H9 (cell line): ENCODE measurements around the gene CCDC149. TPM values are rescaled to one million over a fixed set of nuclear protein-coding genes. Genes with fewer than 3 reads are reported as not detected.

Experiments
- DNase-seq: peaks from one replicate; pipeline ENCODE4 v3.0.0-alpha.2; 2017
- H2AFZ ChIP-seq: one replicate; pipeline ENCODE4 v1.6.1; 2013; ENCODE audit warnings: mild to moderate bottlenecking, low read length, control low read depth, moderate library complexity
- H2AK5ac ChIP-seq: 2 replicates; pipeline ENCODE4 v1.6.1; 2013; ENCODE audit warnings: low read length, control low read depth, mixed read lengths; ENCODE audit not compliant: insufficient read length
- H2BK120ac ChIP-seq: one replicate; pipeline ENCODE4 v1.6.1; 2013; ENCODE audit warnings: low read depth, mild to moderate bottlenecking, low read length, control low read depth, inconsistent platforms; ENCODE audit not compliant: poor library complexity, severe bottlenecking
- H2BK12ac ChIP-seq: 2 replicates; pipeline ENCODE4 v1.6.1; 2013; ENCODE audit warnings: low read length, control low read depth, mixed read lengths, low read depth; ENCODE audit not compliant: insufficient read length
- H2BK15ac ChIP-seq: 2 replicates; pipeline ENCODE4 v1.6.1; 2013; ENCODE audit warnings: low read depth, low read length, control low read depth
- H2BK20ac ChIP-seq: one replicate; pipeline ENCODE4 v1.6.1; 2013; ENCODE audit warnings: low read depth, mild to moderate bottlenecking, low read length, control low read depth, inconsistent platforms; ENCODE audit not compliant: poor library complexity, severe bottlenecking
- H2BK5ac ChIP-seq: 2 replicates; pipeline ENCODE4 v1.6.1; 2013; ENCODE audit warnings: low read length, control low read depth, mixed read lengths; ENCODE audit not compliant: insufficient read length
- H3K14ac ChIP-seq: 2 replicates; pipeline ENCODE4 v1.6.1; 2013; ENCODE audit warnings: low read length, control low read depth; ENCODE audit not compliant: insufficient read depth
- H3K18ac ChIP-seq: 2 replicates; pipeline ENCODE4 v1.6.1; 2013; ENCODE audit warnings: low read depth, mild to moderate bottlenecking, mixed read lengths, low read length, control low read depth; ENCODE audit not compliant: insufficient read length
- H3K23ac ChIP-seq: 2 replicates; pipeline ENCODE4 v1.6.1; 2013; ENCODE audit warnings: low read length, control low read depth, mixed read lengths, low read depth; ENCODE audit not compliant: insufficient read length
- H3K23me2 ChIP-seq: 2 replicates; pipeline ENCODE4 v1.6.1; 2013; ENCODE audit warnings: low read depth, mild to moderate bottlenecking, mixed read lengths, low read length, control low read depth; ENCODE audit not compliant: insufficient read length, poor library complexity, severe bottlenecking
- H3K27ac ChIP-seq: 2 replicates; pipeline ENCODE4 v1.5.1; 2013; ENCODE audit warnings: low read length, control low read depth, mixed read lengths, low read depth; ENCODE audit not compliant: insufficient read length
- H3K27me3 ChIP-seq: 2 replicates; pipeline ENCODE4 v1.6.1; 2013; ENCODE audit warnings: low read length, control low read depth, inconsistent platforms; ENCODE audit not compliant: insufficient read depth
- H3K4ac ChIP-seq: 2 replicates; pipeline ENCODE4 v1.6.1; 2013; ENCODE audit warnings: low read depth, mild to moderate bottlenecking, control low read depth, inconsistent platforms, low read length, moderate library complexity
- H3K4me1 ChIP-seq: 2 replicates; pipeline ENCODE4 v1.6.1; 2013; ENCODE audit warnings: low read length, control low read depth, inconsistent platforms; ENCODE audit not compliant: insufficient read depth
- H3K4me2 ChIP-seq: 2 replicates; pipeline ENCODE4 v1.6.1; 2013; ENCODE audit warnings: low read length, control low read depth, mixed read lengths; ENCODE audit not compliant: insufficient read length, insufficient read depth
- H3K56ac ChIP-seq: 2 replicates; pipeline ENCODE4 v1.6.1; 2013; ENCODE audit warnings: low read depth, mild to moderate bottlenecking, mixed read lengths, low read length, control low read depth; ENCODE audit not compliant: insufficient read length
- H3K79me1 ChIP-seq: 2 replicates; pipeline ENCODE4 v1.6.1; 2013; ENCODE audit warnings: low read depth, mild to moderate bottlenecking, moderate library complexity, low read length, control low read depth, inconsistent platforms; ENCODE audit not compliant: insufficient read depth, poor library complexity, severe bottlenecking
- H3K79me2 ChIP-seq: 2 replicates; pipeline ENCODE4 v1.6.1; 2013; ENCODE audit warnings: low read length, control low read depth, inconsistent platforms; ENCODE audit not compliant: insufficient read depth
- H3K9ac ChIP-seq: 2 replicates; pipeline ENCODE4 v1.6.1; 2013; ENCODE audit warnings: low read length, control low read depth, mixed read lengths; ENCODE audit not compliant: insufficient read length; ENCODE audit errors: extremely low read depth
- H3K9me3 ChIP-seq: one replicate; pipeline ENCODE4 v1.6.1; 2013; ENCODE audit warnings: low read depth, low read length, inconsistent platforms; ENCODE audit not compliant: control insufficient read depth
- H3T11ph ChIP-seq: one replicate; pipeline ENCODE4 v1.6.1; 2013; ENCODE audit warnings: mild to moderate bottlenecking, low read length, control low read depth, inconsistent platforms
- H4K20me1 ChIP-seq: one replicate; pipeline ENCODE4 v1.6.1; 2013; ENCODE audit not compliant: control insufficient read depth, insufficient read length, insufficient read depth
- H4K5ac ChIP-seq: 2 replicates; pipeline ENCODE4 v1.6.1; 2013; ENCODE audit warnings: low read depth, mild to moderate bottlenecking, mixed read lengths, low read length, control low read depth; ENCODE audit not compliant: insufficient read length
- H4K8ac ChIP-seq: replicated peaks from 2 replicates; pipeline ENCODE4 v1.6.1; 2013; ENCODE audit warnings: low read length, control low read depth, mixed read lengths, low read depth; ENCODE audit not compliant: insufficient read length
- H4K91ac ChIP-seq: 2 replicates; pipeline ENCODE4 v1.6.1; 2013; ENCODE audit warnings: low read depth, mild to moderate bottlenecking, moderate library complexity, mixed read lengths, low read length, control low read depth; ENCODE audit not compliant: insufficient read length
- H3K27ac Mint-ChIP-seq, 3 experiments: 2 replicates in 2 of 3; 3 replicates in 1 of 3; pipeline ENCODE4 v1.8.0; 2020 to 2021; ENCODE audit warnings: mixed read lengths in 3 of 3, mild to moderate bottlenecking in 1 of 3, moderate library complexity in 1 of 3
- H3K27me3 Mint-ChIP-seq: 2 replicates; pipeline ENCODE4 v1.8.0; 2021; ENCODE audit warnings: low read depth, mild to moderate bottlenecking, moderate library complexity, mixed read lengths
- H3K36me3 Mint-ChIP-seq, 3 experiments: 2 replicates in 2 of 3; 3 replicates in 1 of 3; pipeline ENCODE4 v1.8.0; 2020 to 2021; ENCODE audit warnings: low read depth in 3 of 3, mixed read lengths in 3 of 3; ENCODE audit not compliant: insufficient read depth in 1 of 3
- H3K4me1 Mint-ChIP-seq, 2 experiments: 2 replicates each; pipeline ENCODE4 v1.8.0; 2020; ENCODE audit warnings: mixed read lengths in 2 of 2
- H3K4me3 Mint-ChIP-seq, 2 experiments: 2 replicates in 1 of 2; 3 replicates in 1 of 2; pipeline ENCODE4 v1.8.0; 2020 to 2021; ENCODE audit warnings: mild to moderate bottlenecking in 2 of 2, mixed read lengths in 2 of 2, moderate library complexity in 1 of 2
- H3K9me3 Mint-ChIP-seq, 2 experiments: 2 replicates in 1 of 2; 3 replicates in 1 of 2; pipeline ENCODE4 v1.8.0; 2020; ENCODE audit warnings: mild to moderate bottlenecking in 2 of 2, mixed read lengths in 2 of 2, moderate library complexity in 1 of 2
- CTCF ChIP-seq: fragments of 200-600 bp; sonication (generic); conservative IDR thresholded peaks from 3 replicates; pipeline ENCODE4 v1.8.0; 2021; ENCODE audit warnings: antibody characterized with exemption, mild to moderate bottlenecking
- WGBS: extraction: QIAGEN DNeasy Blood & Tissue Kit; methylation state at CpG from one replicate; pipeline ENCODE4 v1.1.7; 2013; ENCODE audit warnings: missing lambda C conversion rate, low lambda C conversion rate, mixed read lengths; ENCODE audit not compliant: insufficient read length; ENCODE audit errors: extremely low coverage; 5-methylcytosine and 5-hydroxymethylcytosine counted together
- total RNA-seq: library from RNA; stranded (reverse); gene quantifications from 2 replicates; pipeline ENCODE4 v1.2.1, GENCODE V29; 2021

The CCDC149 gene
- total RNA-seq, 1 experiment from 2014 or later = 4.5 TPM

GRCh38 chr4:24886596-24886995 is 26.2 kb downstream of the CCDC149 start:
- Histone ChIP-seq H3K56ac (no peak overlapping the region), H3T11ph (no peak overlapping the region), H4K20me1 (no peaks in the 10 kb centered on the region), H2BK15ac (no peak overlapping the region), H3K4me1 (no peaks in the 10 kb centered on the region), H3K79me2 (no peaks in the 10 kb centered on the region), H3K14ac (no peak overlapping the region), H3K79me1 (no peaks in the 10 kb centered on the region), H2AK5ac (no peak overlapping the region), H3K4ac (no peak overlapping the region), H2BK5ac (no peak overlapping the region), H3K27ac (no peak overlapping the region), H3K23me2 (no peaks in the 10 kb centered on the region), H2BK120ac (no peak overlapping the region), H4K91ac (no peak overlapping the region), H3K27me3 (no peaks in the 10 kb centered on the region), H2AFZ (no peak overlapping the region), H3K18ac (no peak overlapping the region), H4K5ac (no peak overlapping the region), H2BK12ac (no peak overlapping the region), H3K9me3 (no peaks in the 10 kb centered on the region), H3K4me2 (no peak overlapping the region), H3K9ac (no peak overlapping the region), H4K8ac (no peak overlapping the region), H3K23ac (no peak overlapping the region), H2BK20ac (no peak overlapping the region)
- no peaks in the 10 kb centered on the region for H3K36me3 Mint-ChIP-seq
- H3K27me3 Mint-ChIP-seq = no peaks in the 10 kb centered on the region
- H3K4me3 Mint-ChIP-seq = no peak overlapping the region
- peaks cover 31 to 41% of the 10 kb centered on the region in 2 experiments for H3K4me1 Mint-ChIP-seq
- no peak for DNase-seq
- TF ChIP-seq CTCF = no peak
- WGBS = no CpG with 5 or more reads among the region's 3 CpGs
- no peaks in the 10 kb centered on the region for H3K9me3 Mint-ChIP-seq
- no peak overlapping the region for H3K27ac Mint-ChIP-seq
